HEK293T (cell line): ENCODE measurements around the gene MX2.

Experiments used
- CTCF ChIA-PET: fragments of 350-600 bp; formaldehyde crosslinking; extraction: SDS; loops from one replicate; lab custom pipeline; 2021; ENCODE audit warnings: antibody characterized with exemption, inconsistent platforms; lab: Yijun Ruan, JAX
- POLR2A ChIA-PET: fragments of 350-600 bp; formaldehyde crosslinking; extraction: SDS; loops from one replicate; lab custom pipeline; 2020; ENCODE audit warnings: antibody characterized with exemption, inconsistent platforms; lab: Yijun Ruan, JAX
- DNase-seq: peaks from one replicate; pipeline ENCODE4 v3.0.0; 2012; ENCODE audit warnings: mixed read lengths; ENCODE audit errors: extremely low spot score
- ARNT ChIP-seq: fragments of 450-650 bp; IDR thresholded peaks from 2 replicates; pipeline ENCODE4 v1.6.1; 2017; ENCODE audit warnings: mild to moderate bottlenecking
- BHLHE40 ChIP-seq: fragments of 450-650 bp; IDR thresholded peaks from 2 replicates; pipeline ENCODE4 v1.6.1; 2016; ENCODE audit warnings: mild to moderate bottlenecking, moderate library complexity, borderline replicate concordance
- CTBP1 ChIP-seq: fragments of 450-650 bp; IDR thresholded peaks from 2 replicates; pipeline ENCODE4 v1.6.1; 2016; ENCODE audit warnings: borderline replicate concordance
- ELF4 ChIP-seq: fragments of 450-650 bp; IDR thresholded peaks from 2 replicates; pipeline ENCODE4 v1.6.1; 2017; ENCODE audit warnings: antibody characterized with exemption
- FOXA1 ChIP-seq: fragments of 450-650 bp; IDR thresholded peaks from 2 replicates; pipeline ENCODE4 v1.6.1; 2016; ENCODE audit warnings: mild to moderate bottlenecking
- FOXK2 ChIP-seq: fragments of 450-650 bp; IDR thresholded peaks from 2 replicates; pipeline ENCODE4 v1.6.1; 2016; ENCODE audit warnings: mild to moderate bottlenecking
- FOXM1 ChIP-seq: fragments of 450-650 bp; IDR thresholded peaks from 2 replicates; pipeline ENCODE4 v1.6.1; 2017; ENCODE audit warnings: mild to moderate bottlenecking, borderline replicate concordance
- HDGF ChIP-seq: fragments of 450-650 bp; IDR thresholded peaks from 2 replicates; pipeline ENCODE4 v1.6.1; 2017; ENCODE audit warnings: antibody characterized with exemption, borderline replicate concordance
- L3MBTL2 ChIP-seq: fragments of 450-650 bp; conservative IDR thresholded peaks from 2 replicates; pipeline ENCODE4 v1.6.1; 2016; ENCODE audit warnings: mild to moderate bottlenecking
- LEF1 ChIP-seq: fragments of 450-650 bp; IDR thresholded peaks from 2 replicates; pipeline ENCODE4 v1.6.1; 2017; ENCODE audit warnings: mild to moderate bottlenecking, borderline replicate concordance
- NFRKB ChIP-seq: fragments of 450-650 bp; IDR thresholded peaks from 2 replicates; pipeline ENCODE4 v1.6.1; 2016; ENCODE audit warnings: mild to moderate bottlenecking, moderate library complexity
- SP1 ChIP-seq: fragments of 450-650 bp; IDR thresholded peaks from 2 replicates; pipeline ENCODE4 v1.6.1; 2017
- SUZ12 ChIP-seq: fragments of 450-650 bp; IDR thresholded peaks from 2 replicates; pipeline ENCODE4 v1.6.1; 2016; ENCODE audit warnings: mild to moderate bottlenecking
- TARDBP ChIP-seq: fragments of 450-650 bp; IDR thresholded peaks from 2 replicates; pipeline ENCODE4 v1.6.1; 2016
- ZNF384 ChIP-seq: fragments of 450-650 bp; IDR thresholded peaks from 2 replicates; pipeline ENCODE4 v1.6.1; 2016
- TF ChIP-seq, protein P1 (sequence below): fragments of 450-650 bp; IDR thresholded peaks from 2 replicates; pipeline ENCODE4 v1.6.1; 2016

Gene MX2

DNA sequence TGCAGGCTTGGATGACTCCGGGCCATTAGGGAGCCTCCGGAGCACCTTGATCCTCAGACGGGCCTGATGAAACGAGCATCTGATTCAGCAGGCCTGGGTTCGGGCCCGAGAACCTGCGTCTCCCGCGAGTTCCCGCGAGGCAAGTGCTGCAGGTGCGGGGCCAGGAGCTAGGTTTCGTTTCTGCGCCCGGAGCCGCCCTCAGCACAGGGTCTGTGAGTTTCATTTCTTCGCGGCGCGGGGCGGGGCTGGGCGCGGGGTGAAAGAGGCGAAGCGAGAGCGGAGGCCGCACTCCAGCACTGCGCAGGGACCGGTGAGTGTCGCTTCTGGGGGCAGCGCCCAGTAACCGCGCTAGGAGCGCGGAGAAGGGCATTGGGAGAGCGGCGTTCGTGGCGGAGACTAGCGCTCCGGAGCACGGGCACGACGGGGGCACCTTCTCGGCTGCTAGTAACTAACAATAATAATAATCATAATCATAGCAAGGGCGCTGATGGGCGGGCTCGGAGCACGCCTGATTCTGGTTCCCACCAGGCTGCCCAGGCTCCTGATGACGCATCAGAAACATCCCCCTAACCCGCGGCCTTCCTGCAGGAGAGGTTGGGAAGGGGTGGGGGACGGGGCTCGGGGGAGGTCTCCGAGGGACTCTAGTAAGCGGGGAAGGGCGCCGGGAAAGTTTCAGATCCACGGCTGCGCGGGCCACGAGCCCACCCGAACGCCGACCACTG lies 64.3 kb downstream of the MX2 start, which contains the start of gene MX1:
Gene MX1 (plus strand): TSS at position 286 of the 722 bp plus-strand sequence. CDS start 5,832 bp downstream, outside the sequence.
- POLR2A ChIA-PET = no interaction called here
- CTCF ChIA-PET = no interaction called here
- DNase-seq = no peak

DNA sequence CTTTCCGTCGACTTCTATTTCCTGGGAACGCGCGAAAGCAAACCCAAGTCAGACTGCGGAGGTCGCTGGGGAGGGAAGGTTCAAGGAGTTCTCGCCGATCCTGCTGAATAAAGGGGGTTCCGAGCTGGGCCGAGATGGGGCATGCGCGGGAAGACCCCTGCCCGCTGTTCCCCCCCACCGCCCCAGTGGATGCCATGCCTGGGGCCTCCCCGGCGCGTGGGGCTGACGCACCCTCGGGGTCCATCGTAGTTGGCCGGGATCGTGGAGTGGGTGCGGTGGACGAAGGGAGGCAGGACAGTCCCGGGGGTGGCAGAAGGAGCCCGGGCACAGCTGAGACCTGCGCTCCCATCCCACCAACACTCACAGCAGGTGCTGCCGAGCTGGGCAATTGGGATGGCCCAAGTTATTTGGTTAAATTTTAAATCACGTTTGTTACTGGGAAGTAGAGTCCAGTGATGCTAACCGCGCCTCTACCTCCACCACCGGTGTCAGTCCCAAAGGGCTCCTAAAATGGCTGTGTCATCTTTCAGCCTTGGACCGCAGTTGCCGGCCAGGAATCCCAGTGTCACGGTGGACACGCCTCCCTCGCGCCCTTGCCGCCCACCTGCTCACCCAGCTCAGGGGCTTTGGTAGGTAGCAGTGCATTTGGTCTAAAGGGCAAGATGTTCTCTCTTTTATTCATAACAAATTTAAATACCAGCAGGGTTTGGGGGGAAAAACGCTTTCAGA lies 65.0 kb downstream of the MX2 start:
- POLR2A ChIA-PET = no interaction called here
- CTCF ChIA-PET = no interaction called here
- no peak for DNase-seq
- TF ChIP-seq L3MBTL2 (no peak), BHLHE40 (no peak), FOXK2 (no peak), CTBP1 (no peak), ELF4 (no peak), SUZ12 (no peak), FOXM1 (no peak), ZNF384 (no peak), HDGF (no peak)
- TF ChIP-seq, protein P1, sequence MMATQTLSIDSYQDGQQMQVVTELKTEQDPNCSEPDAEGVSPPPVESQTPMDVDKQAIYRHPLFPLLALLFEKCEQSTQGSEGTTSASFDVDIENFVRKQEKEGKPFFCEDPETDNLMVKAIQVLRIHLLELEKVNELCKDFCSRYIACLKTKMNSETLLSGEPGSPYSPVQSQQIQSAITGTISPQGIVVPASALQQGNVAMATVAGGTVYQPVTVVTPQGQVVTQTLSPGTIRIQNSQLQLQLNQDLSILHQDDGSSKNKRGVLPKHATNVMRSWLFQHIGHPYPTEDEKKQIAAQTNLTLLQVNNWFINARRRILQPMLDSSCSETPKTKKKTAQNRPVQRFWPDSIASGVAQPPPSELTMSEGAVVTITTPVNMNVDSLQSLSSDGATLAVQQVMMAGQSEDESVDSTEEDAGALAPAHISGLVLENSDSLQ = no peak

More for the DNA sequence above, 64.3 kb downstream of the MX2 start, which contains the start of gene MX1:
- TF ChIP-seq CTBP1 (no peak), FOXA1 (no peak), FOXM1 (no peak), ELF4 (no peak), SP1 (no peak)
- TF ChIP-seq, protein P1 = no peak

DNA sequence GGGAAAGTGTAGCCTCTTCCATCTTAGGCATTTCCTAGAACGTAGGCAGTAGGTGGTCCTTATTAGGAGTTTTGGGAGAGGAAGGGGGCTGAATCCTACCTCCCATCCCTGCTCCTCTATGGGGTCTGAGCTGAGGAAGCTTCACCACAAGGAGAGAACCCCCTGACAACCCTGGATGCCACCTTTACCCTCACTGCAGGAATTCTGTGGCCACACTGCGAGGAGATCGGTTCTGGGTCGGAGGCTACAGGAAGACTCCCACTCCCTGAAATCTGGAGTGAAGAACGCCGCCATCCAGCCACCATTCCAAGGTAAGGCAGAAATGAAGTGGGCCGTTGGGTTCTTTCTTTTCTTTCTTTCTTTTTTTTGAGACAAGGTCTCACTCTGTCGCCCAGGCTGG lies 65.7 kb downstream of the MX2 start:
- CTCF ChIA-PET = no interaction called here
- TF ChIP-seq L3MBTL2 = no peak
- no peak for TF ChIP-seq ARNT
- no peak for TF ChIP-seq ELF4
- no peak for TF ChIP-seq HDGF
- TF ChIP-seq ZNF384 = no peak
- TF ChIP-seq, protein P1 = no peak
- TF ChIP-seq SUZ12 = no peak
- TF ChIP-seq NFRKB = no peak
- no peak for TF ChIP-seq FOXA1
- POLR2A ChIA-PET = no interaction called here
- DNase-seq = no peak

DNA sequence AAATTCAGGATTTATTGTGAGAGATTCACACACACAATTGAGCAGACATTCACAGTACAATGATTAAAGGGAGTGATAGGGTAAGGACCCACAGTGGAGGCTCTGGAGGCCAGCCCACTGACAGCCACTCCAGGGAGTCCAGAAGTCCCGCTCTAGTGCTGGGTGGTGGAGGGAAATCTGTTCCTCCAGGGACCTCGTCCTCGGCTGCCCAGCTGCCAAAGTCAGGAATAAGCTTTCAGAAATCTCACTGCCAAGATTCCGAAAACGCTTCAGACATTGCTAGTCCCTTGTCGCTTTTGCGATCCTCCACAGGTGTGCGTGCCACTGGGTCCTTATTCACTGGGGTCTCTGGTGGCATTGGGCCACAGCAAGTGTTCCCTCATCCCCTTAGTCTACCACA lies 66.5 kb downstream of the MX2 start:
- ChIA-PET CTCF (no interaction called here), POLR2A (no interaction called here)
- DNase-seq = no peak

DNA sequence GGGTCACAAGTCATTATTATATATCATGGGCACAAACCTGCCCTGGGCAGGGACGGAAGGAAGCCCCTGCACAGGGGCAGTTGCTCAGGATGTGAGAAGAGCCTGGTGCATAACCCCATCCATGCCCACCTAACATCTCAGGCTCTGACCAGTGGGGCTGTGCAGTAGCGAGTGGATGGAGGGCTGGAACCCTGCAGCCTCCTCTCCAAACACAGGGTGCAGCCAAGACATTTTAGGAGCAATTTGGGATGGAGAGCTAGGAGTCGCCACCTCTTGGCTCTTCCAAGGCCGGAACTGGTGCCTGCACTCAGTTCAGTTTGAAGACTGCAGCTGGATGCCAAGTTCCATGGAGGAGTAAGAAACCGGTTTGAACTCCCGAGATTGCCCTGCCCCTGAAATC lies 67.0 kb downstream of the MX2 start:
- ChIA-PET CTCF (no interaction called here), POLR2A (no interaction called here)
- no peak for TF ChIP-seq HDGF
- no peak for TF ChIP-seq ARNT
- no peak for TF ChIP-seq ELF4
- no peak for TF ChIP-seq FOXA1
- no peak for TF ChIP-seq SUZ12
- TF ChIP-seq SP1 = no peak
- TF ChIP-seq FOXM1 = no peak
- TF ChIP-seq LEF1 = no peak
- TF ChIP-seq FOXK2 = no peak
- TF ChIP-seq, protein P1 = no peak
- no peak for TF ChIP-seq CTBP1
- TF ChIP-seq TARDBP = no peak
- no peak for TF ChIP-seq BHLHE40
- TF ChIP-seq NFRKB = no peak
- TF ChIP-seq L3MBTL2 = no peak
- no peak for TF ChIP-seq ZNF384

More for the DNA sequence above, 66.5 kb downstream of the MX2 start:
- TF ChIP-seq, protein P1 = no peak
- TF ChIP-seq FOXM1 = no peak
- no peak for TF ChIP-seq SP1
- no peak for TF ChIP-seq FOXA1
- TF ChIP-seq ZNF384 = no peak
- no peak for TF ChIP-seq CTBP1
- TF ChIP-seq HDGF = no peak
- TF ChIP-seq TARDBP = no peak
- no peak for TF ChIP-seq BHLHE40

More for the DNA sequence above, 67.0 kb downstream of the MX2 start:
- DNase-seq = no peak
